Vagina (tissue), 2 donors: ENCODE results near the gene NKAIN4. TPM values are rescaled to one million over a fixed set of nuclear protein-coding genes. Genes with fewer than 3 reads are reported as not detected.

ENCODE experiments used
- DNase-seq, 2 donors: peaks; one replicate each; pipeline ENCODE4 v3.0.0-alpha.2; 2017; ENCODE audit errors: extremely low spot score in 2 of 2
- H3K27ac ChIP-seq: fragments of 200-600 bp; sonication (generic); one replicate; pipeline ENCODE4 v1.5.1; 2019
- H3K27me3 ChIP-seq: fragments of 200-600 bp; sonication (generic); one replicate; pipeline ENCODE4 v1.5.1; 2019
- H3K36me3 ChIP-seq, 2 donors: fragments of 200-600 bp; sonication (generic); one replicate each; pipeline ENCODE4 v1.5.1; 2017 to 2019
- H3K4me1 ChIP-seq: fragments of 200-600 bp; sonication (generic); one replicate; pipeline ENCODE4 v1.5.1; 2019
- H3K4me3 ChIP-seq, 2 donors: fragments of 200-600 bp; sonication (generic); 1 replicate in 1 of 2; 2 replicates in 1 of 2; pipeline ENCODE4 v1.5.1; 2016 to 2019
- H3K9me3 ChIP-seq: fragments of 200-600 bp; sonication (generic); one replicate; pipeline ENCODE4 v1.5.1; 2019
- CTCF ChIP-seq, 3 experiments: fragments of 450-650 bp in 2 of 3; fragments of 200-600 bp in 1 of 3; sonication (generic) in 1 of 3; IDR thresholded peaks; one replicate each; pipeline ENCODE4 v1.5.1; 2017 to 2019; ENCODE audit warnings: antibody characterized with exemption in 3 of 3, mild to moderate bottlenecking in 2 of 3, moderate library complexity in 2 of 3
- POLR2A ChIP-seq, 2 donors: fragments of 450-650 bp; IDR thresholded peaks; one replicate each; pipeline ENCODE4 v1.6.1; 2017; ENCODE audit warnings: antibody characterized with exemption in 2 of 2, mild to moderate bottlenecking in 2 of 2, moderate library complexity in 2 of 2
- POLR2AphosphoS5 ChIP-seq, 2 donors: sonication (generic); formaldehyde crosslinking; IDR thresholded peaks; one replicate each; pipeline ENCODE4 v1.9.0; 2017; ENCODE audit warnings: antibody characterized with exemption in 2 of 2, mild to moderate bottlenecking in 2 of 2, low read depth in 1 of 2; ENCODE audit not compliant: insufficient read depth in 1 of 2
- intact Hi-C: fragments of 100-400 bp; cut with DNase I; formaldehyde crosslinking; loops from one replicate; pipeline ENCODE4 v1.15.1; 2023
- total RNA-seq: library from RNA; depleted of rRNA; stranded (reverse); fragments of >200 nt; gene quantifications from one replicate; pipeline ENCODE4 v1.2.3, GENCODE V29; 2016

The NKAIN4 gene
- total RNA-seq, 1 donor from 2014 or later, result not detected

GRCh38 chr20:63205896-63206295, 48.4 kb downstream of the NKAIN4 start:
- Histone ChIP-seq H3K27ac (no peak overlapping the region), H3K27me3 (no peaks in the 10 kb centered on the region), H3K4me3 (no peak overlapping the region), H3K4me1 (peaks cover 6% of the 10 kb centered on the region), H3K36me3 (peaks cover 0 to 46% of the 10 kb centered on the region in 2 donors), H3K9me3 (no peaks in the 10 kb centered on the region)
- no peak for DNase-seq
- TF ChIP-seq POLR2AphosphoS5 (IDR thresholded peaks at IDR 0.05; ENCODE audit: insufficient read depth in 1 of 2, low read depth in 1 of 2), result no peak
- no peak for TF ChIP-seq POLR2A (IDR thresholded peaks at IDR 0.05)
- no peak for TF ChIP-seq CTCF (IDR thresholded peaks at IDR 0.05)
- intact Hi-C loops, result no loop called here

GRCh38 chr20:63204362-63204761, 49.9 kb downstream of the NKAIN4 start:
- H3K9me3 ChIP-seq, result no peaks in the 10 kb centered on the region
- TF ChIP-seq POLR2A (IDR thresholded peaks at IDR 0.05) (no peak), POLR2AphosphoS5 (IDR thresholded peaks at IDR 0.05; ENCODE audit: insufficient read depth in 1 of 2, low read depth in 1 of 2) (no peak), CTCF (IDR thresholded peaks at IDR 0.05) (no peak)
- H3K27me3 ChIP-seq, result no peaks in the 10 kb centered on the region
- H3K36me3 ChIP-seq, result peaks cover 0 to 42% of the 10 kb centered on the region in 2 donors
- no peak overlapping the region for H3K4me3 ChIP-seq
- peaks cover 4% of the 10 kb centered on the region for H3K4me1 ChIP-seq
- H3K27ac ChIP-seq, result no peak overlapping the region
- intact Hi-C loops, result no loop called here
- DNase-seq, result no peak

GRCh38 chr20:63202811-63203526, 51.3 kb downstream of the NKAIN4 start:
- Histone ChIP-seq H3K9me3 (no peaks in the 10 kb centered on the region), H3K4me1 (peaks cover 18% of the 10 kb centered on the region), H3K27ac (no peak overlapping the region), H3K36me3 (peaks cover 0 to 33% of the 10 kb centered on the region in 2 donors), H3K4me3 (no peak overlapping the region), H3K27me3 (no peaks in the 10 kb centered on the region)
- DNase-seq, result no peak
- TF ChIP-seq POLR2A (IDR thresholded peaks at IDR 0.05), result no peak
- TF ChIP-seq CTCF (IDR thresholded peaks at IDR 0.05), result no peak
- TF ChIP-seq POLR2AphosphoS5 (IDR thresholded peaks at IDR 0.05; ENCODE audit: insufficient read depth in 1 of 2, low read depth in 1 of 2), result no peak
- intact Hi-C loops, result no loop called here

GRCh38 chr20:63202021-63202420, 52.2 kb downstream of the NKAIN4 start:
- H3K9me3 ChIP-seq, result no peaks in the 10 kb centered on the region
- DNase-seq, result no peak
- H3K4me3 ChIP-seq, result no peak overlapping the region
- no peak overlapping the region for H3K27ac ChIP-seq
- peaks cover 0 to 32% of the 10 kb centered on the region in 2 donors for H3K36me3 ChIP-seq
- TF ChIP-seq POLR2A (IDR thresholded peaks at IDR 0.05), result no peak
- no peak for TF ChIP-seq POLR2AphosphoS5 (IDR thresholded peaks at IDR 0.05; ENCODE audit: insufficient read depth in 1 of 2, low read depth in 1 of 2)
- TF ChIP-seq CTCF (IDR thresholded peaks at IDR 0.05), result no peak
- peaks cover 27% of the 10 kb centered on the region for H3K4me1 ChIP-seq
- H3K27me3 ChIP-seq, result no peaks in the 10 kb centered on the region
- intact Hi-C loops, result no loop called here

- intact Hi-C loops, result no loop called here
- Histone ChIP-seq H3K27me3 (no peaks in the 10 kb centered on the region), H3K36me3 (peaks cover 0 to 37% of the 10 kb centered on the region in 2 donors), H3K9me3 (no peaks in the 10 kb centered on the region), H3K4me3 (no peak overlapping the region), H3K27ac (no peak overlapping the region), H3K4me1 (peaks cover 33% of the 10 kb centered on the region)
- TF ChIP-seq POLR2A (IDR thresholded peaks at IDR 0.05) (no peak), CTCF (IDR thresholded peaks at IDR 0.05) (no peak), POLR2AphosphoS5 (IDR thresholded peaks at IDR 0.05; ENCODE audit: insufficient read depth in 1 of 2, low read depth in 1 of 2) (no peak)
- DNase-seq, result no peak
Measured at GRCh38 chr20:63198606-63199005, 55.7 kb downstream of the NKAIN4 start.
